K562 (cell line): ENCODE measurements around the gene DLGAP3. TPM values are rescaled to one million over a fixed set of nuclear protein-coding genes. Genes with fewer than 3 reads are reported as not detected.

ENCODE experiments used
- CREB1 ChIP-seq, 2 experiments: sonication (generic) in 1 of 2; formaldehyde crosslinking in 1 of 2; IDR thresholded peaks; 2 replicates each; pipeline versions ENCODE4 v1.6.1 to v1.8.0; 2012 to 2022; ENCODE audit warnings: inconsistent platforms in 1 of 2, mild to moderate bottlenecking in 1 of 2, missing genetic modification reagents in 1 of 2, moderate library complexity in 1 of 2
- DACH1 ChIP-seq: fragments of 450-650 bp; IDR thresholded peaks from 2 replicates; pipeline ENCODE4 v1.6.1; 2018; ENCODE audit not compliant: partially characterized antibody
- FOXM1 ChIP-seq, 2 experiments: fragments of 450-650 bp in 1 of 2; sonication (generic) in 1 of 2; formaldehyde crosslinking in 1 of 2; IDR thresholded peaks; 2 replicates each; pipeline versions ENCODE4 v1.6.1 to v1.9.0; 2017 to 2022; ENCODE audit warnings: low read depth in 2 of 2, mild to moderate bottlenecking in 2 of 2, missing genetic modification reagents in 1 of 2, moderate library complexity in 1 of 2
- RFX1 ChIP-seq: fragments of 450-650 bp; IDR thresholded peaks from 2 replicates; pipeline ENCODE4 v1.6.1; 2016; ENCODE audit warnings: mild to moderate bottlenecking, moderate library complexity
- ZNF3 ChIP-seq: fragments of 250-450 bp; sonication (Bioruptor Pico); IDR thresholded peaks from 2 replicates; pipeline ENCODE4 v1.5.0; 2021; ENCODE audit warnings: mild to moderate bottlenecking, moderate library complexity
- ZNF583 ChIP-seq: fragments of 250-450 bp; sonication (Bioruptor Pico); IDR thresholded peaks from 2 replicates; pipeline ENCODE4 v1.4.0; 2020
- polyA plus RNA-seq, 8 experiments: library from polyadenylated mRNA; depleted of rRNA in 4 of 8; stranded (reverse) in 5 of 8; unstranded in 3 of 8; fragments of >200 nt; fragmentation: Nextera tagmentation in 2 of 8; fragmentation: Illumina TruSeq in 1 of 8; extraction: Ambion mirVana in 2 of 8; extraction: Trizol in 1 of 8; gene quantifications; 2 replicates each; pipeline versions ENCODE4 v1.2.1 to v1.2.3, GENCODE V29; 2011 to 2014; ENCODE audit warnings: inconsistent platforms in 1 of 8, missing spikeins in 1 of 8
- total RNA-seq, 7 experiments: library from RNA; depleted of rRNA in 6 of 7; stranded (reverse); fragments of >200 nt in 6 of 7; fragmentation: Illumina TruSeq in 2 of 7; extraction: Trizol in 2 of 7; gene quantifications; 2 replicates each; pipeline versions ENCODE4 v1.2.1 to v1.2.3, GENCODE V29; 2011 to 2021; ENCODE audit warnings: low replicate concordance in 1 of 7
- TF ChIP-seq, protein P1 (sequence below), 2 experiments: fragments of 200-800 bp in 1 of 2; sonication (Bioruptor generic) in 1 of 2; sonication (generic) in 1 of 2; formaldehyde crosslinking in 1 of 2; IDR thresholded peaks in 1 of 2; conservative IDR thresholded peaks in 1 of 2; 2 replicates each; pipeline versions ENCODE4 v1.5.0 to v1.6.1; 2016 to 2020; ENCODE audit warnings: missing compliant biosample characterization in 1 of 2, missing genetic modification characterization in 1 of 2, missing genetic modification reagents in 1 of 2
- TF ChIP-seq, protein P2 (sequence below): fragments of 250-450 bp; sonication (Bioruptor Pico); IDR thresholded peaks from 2 replicates; pipeline ENCODE4 v1.8.0; 2021; ENCODE audit warnings: moderate library complexity, mild to moderate bottlenecking, inconsistent platforms
- TF ChIP-seq, protein P3 (sequence below): sonication (generic); formaldehyde crosslinking; IDR thresholded peaks from 2 replicates; pipeline ENCODE4 v1.8.1; 2022; ENCODE audit warnings: missing genetic modification reagents
- TF ChIP-seq, protein P4 (sequence below): sonication (generic); formaldehyde crosslinking; IDR thresholded peaks from 2 replicates; pipeline ENCODE4 v1.8.0; 2022; ENCODE audit warnings: mild to moderate bottlenecking, missing genetic modification reagents
- TF ChIP-seq, protein P5 (sequence below): fragments of 450-650 bp; conservative IDR thresholded peaks from 2 replicates; pipeline ENCODE4 v1.6.1; 2016; ENCODE audit warnings: missing genetic modification characterization, low read depth, mild to moderate bottlenecking, missing compliant biosample characterization, moderate library complexity
- TF ChIP-seq, protein P6 (sequence below), 2 experiments: IDR thresholded peaks; 2 replicates each; pipeline ENCODE4 v1.6.1; 2012; ENCODE audit warnings: improper control_type of control experiment in 2 of 2, low read depth in 2 of 2, low read length in 2 of 2, borderline replicate concordance in 1 of 2

Gene DLGAP3
- total and polyA plus RNA-seq, 9 of the 15 experiments (the other 6 are each of a cell fraction or from before 2014, with no cell fraction given): 0.01 to 0.16 (median 0.07) TPM; not detected in 6

DNA sequence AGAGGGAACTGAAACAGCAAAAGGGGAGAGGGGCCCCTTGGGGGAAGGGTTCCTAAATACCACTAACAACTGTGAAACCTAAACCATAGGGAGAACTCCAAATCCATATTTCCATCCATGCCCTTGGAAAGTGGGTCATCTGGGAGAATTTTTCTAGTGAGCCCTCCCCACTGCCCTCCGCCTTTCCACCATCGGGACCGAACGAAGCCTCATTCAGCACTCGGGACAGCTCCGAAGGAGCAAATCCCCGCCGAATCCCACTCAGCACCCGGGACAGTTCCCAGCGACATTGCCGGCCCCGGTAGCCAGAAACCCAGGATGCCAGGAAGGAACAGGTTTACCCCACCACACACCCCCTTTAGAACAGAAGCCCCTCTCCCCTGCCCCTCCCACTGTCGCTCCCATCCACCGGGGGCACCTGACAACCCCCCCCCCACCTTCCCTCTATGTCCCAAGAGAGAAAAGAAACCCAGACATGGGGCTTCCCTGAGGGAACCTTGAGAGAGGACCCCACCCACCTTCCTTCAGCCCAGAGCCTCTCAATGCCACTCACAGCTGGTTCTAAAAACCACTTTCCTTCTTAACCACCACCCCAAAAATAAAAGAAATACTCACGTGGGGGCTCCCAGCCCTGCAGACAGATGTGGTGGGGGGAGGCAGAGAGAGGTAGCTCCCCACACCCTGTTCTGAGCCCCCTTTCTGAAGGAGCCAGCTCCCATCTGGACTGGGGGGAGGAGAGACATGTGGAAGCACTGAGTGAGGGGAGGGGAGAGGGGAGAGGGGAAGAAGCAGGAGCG, 4.5 kb downstream of the DLGAP3 start (continued):
- TF ChIP-seq, protein P1, sequence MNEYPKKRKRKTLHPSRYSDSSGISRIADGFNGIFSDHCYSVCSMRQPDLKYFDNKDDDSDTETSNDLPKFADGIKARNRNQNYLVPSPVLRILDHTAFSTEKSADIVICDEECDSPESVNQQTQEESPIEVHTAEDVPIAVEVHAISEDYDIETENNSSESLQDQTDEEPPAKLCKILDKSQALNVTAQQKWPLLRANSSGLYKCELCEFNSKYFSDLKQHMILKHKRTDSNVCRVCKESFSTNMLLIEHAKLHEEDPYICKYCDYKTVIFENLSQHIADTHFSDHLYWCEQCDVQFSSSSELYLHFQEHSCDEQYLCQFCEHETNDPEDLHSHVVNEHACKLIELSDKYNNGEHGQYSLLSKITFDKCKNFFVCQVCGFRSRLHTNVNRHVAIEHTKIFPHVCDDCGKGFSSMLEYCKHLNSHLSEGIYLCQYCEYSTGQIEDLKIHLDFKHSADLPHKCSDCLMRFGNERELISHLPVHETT (CRISPR knock-in tag; conservative IDR thresholded peaks at IDR 0.05 in 1 of 2, IDR thresholded peaks at IDR 0.05 in 1 of 2): peak; percentile 85 to 98
- no peak for TF ChIP-seq DACH1
- TF ChIP-seq, protein P2, sequence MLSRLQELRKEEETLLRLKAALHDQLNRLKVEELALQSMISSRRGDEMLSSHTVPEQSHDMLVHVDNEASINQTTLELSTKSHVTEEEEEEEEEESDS (CRISPR knock-in tag): no peak
- TF ChIP-seq ZNF3 (CRISPR knock-in tag): no peak
- no peak for TF ChIP-seq FOXM1 (IDR thresholded peaks at IDR 0.05; ENCODE audit: low read depth)
- 0 out of 2 replicates have a peak, but pooled peaks have one; percentile 85 for TF ChIP-seq FOXM1 (CRISPR knock-in tag; IDR thresholded peaks at IDR 0.05; ENCODE audit: low read depth)
- TF ChIP-seq, protein P3, sequence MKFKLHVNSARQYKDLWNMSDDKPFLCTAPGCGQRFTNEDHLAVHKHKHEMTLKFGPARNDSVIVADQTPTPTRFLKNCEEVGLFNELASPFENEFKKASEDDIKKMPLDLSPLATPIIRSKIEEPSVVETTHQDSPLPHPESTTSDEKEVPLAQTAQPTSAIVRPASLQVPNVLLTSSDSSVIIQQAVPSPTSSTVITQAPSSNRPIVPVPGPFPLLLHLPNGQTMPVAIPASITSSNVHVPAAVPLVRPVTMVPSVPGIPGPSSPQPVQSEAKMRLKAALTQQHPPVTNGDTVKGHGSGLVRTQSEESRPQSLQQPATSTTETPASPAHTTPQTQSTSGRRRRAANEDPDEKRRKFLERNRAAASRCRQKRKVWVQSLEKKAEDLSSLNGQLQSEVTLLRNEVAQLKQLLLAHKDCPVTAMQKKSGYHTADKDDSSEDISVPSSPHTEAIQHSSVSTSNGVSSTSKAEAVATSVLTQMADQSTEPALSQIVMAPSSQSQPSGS: peak; percentile 78; the same call in 1 of the 2 replicates
- TF ChIP-seq, protein P4, sequence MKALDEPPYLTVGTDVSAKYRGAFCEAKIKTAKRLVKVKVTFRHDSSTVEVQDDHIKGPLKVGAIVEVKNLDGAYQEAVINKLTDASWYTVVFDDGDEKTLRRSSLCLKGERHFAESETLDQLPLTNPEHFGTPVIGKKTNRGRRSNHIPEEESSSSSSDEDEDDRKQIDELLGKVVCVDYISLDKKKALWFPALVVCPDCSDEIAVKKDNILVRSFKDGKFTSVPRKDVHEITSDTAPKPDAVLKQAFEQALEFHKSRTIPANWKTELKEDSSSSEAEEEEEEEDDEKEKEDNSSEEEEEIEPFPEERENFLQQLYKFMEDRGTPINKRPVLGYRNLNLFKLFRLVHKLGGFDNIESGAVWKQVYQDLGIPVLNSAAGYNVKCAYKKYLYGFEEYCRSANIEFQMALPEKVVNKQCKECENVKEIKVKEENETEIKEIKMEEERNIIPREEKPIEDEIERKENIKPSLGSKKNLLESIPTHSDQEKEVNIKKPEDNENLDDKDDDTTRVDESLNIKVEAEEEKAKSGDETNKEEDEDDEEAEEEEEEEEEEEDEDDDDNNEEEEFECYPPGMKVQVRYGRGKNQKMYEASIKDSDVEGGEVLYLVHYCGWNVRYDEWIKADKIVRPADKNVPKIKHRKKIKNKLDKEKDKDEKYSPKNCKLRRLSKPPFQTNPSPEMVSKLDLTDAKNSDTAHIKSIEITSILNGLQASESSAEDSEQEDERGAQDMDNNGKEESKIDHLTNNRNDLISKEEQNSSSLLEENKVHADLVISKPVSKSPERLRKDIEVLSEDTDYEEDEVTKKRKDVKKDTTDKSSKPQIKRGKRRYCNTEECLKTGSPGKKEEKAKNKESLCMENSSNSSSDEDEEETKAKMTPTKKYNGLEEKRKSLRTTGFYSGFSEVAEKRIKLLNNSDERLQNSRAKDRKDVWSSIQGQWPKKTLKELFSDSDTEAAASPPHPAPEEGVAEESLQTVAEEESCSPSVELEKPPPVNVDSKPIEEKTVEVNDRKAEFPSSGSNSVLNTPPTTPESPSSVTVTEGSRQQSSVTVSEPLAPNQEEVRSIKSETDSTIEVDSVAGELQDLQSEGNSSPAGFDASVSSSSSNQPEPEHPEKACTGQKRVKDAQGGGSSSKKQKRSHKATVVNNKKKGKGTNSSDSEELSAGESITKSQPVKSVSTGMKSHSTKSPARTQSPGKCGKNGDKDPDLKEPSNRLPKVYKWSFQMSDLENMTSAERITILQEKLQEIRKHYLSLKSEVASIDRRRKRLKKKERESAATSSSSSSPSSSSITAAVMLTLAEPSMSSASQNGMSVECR (CRISPR knock-in tag): peak; percentile 99
- TF ChIP-seq, protein P5, sequence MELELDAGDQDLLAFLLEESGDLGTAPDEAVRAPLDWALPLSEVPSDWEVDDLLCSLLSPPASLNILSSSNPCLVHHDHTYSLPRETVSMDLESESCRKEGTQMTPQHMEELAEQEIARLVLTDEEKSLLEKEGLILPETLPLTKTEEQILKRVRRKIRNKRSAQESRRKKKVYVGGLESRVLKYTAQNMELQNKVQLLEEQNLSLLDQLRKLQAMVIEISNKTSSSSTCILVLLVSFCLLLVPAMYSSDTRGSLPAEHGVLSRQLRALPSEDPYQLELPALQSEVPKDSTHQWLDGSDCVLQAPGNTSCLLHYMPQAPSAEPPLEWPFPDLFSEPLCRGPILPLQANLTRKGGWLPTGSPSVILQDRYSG (tag): peak; percentile 86
- no peak for TF ChIP-seq RFX1
- TF ChIP-seq, protein P6, sequence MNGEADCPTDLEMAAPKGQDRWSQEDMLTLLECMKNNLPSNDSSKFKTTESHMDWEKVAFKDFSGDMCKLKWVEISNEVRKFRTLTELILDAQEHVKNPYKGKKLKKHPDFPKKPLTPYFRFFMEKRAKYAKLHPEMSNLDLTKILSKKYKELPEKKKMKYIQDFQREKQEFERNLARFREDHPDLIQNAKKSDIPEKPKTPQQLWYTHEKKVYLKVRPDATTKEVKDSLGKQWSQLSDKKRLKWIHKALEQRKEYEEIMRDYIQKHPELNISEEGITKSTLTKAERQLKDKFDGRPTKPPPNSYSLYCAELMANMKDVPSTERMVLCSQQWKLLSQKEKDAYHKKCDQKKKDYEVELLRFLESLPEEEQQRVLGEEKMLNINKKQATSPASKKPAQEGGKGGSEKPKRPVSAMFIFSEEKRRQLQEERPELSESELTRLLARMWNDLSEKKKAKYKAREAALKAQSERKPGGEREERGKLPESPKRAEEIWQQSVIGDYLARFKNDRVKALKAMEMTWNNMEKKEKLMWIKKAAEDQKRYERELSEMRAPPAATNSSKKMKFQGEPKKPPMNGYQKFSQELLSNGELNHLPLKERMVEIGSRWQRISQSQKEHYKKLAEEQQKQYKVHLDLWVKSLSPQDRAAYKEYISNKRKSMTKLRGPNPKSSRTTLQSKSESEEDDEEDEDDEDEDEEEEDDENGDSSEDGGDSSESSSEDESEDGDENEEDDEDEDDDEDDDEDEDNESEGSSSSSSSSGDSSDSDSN (IDR thresholded peaks at IDR 0.05; ENCODE audit: borderline replicate concordance in 1 of 2, low read depth in 2 of 2, low read length in 2 of 2): peak in 1 of 2 experiments; percentile 70; a peak in 2 of 4 replicates
- TF ChIP-seq ZNF583: peak; percentile 93
- TF ChIP-seq CREB1 (IDR thresholded peaks at IDR 0.05): no peak
- TF ChIP-seq CREB1 (CRISPR knock-in tag; IDR thresholded peaks at IDR 0.05): peak; percentile 68; the same call in 1 of the 2 replicates
